ENCODE measurements around the gene TTLL11. TPM values are rescaled to one million over a fixed set of nuclear protein-coding genes. Genes with fewer than 3 reads are reported as not detected.

The TTLL11 gene
- total and polyA plus RNA-seq, 8 donors = 3.4 to 7.5 (median 5.5) TPM

DNA sequence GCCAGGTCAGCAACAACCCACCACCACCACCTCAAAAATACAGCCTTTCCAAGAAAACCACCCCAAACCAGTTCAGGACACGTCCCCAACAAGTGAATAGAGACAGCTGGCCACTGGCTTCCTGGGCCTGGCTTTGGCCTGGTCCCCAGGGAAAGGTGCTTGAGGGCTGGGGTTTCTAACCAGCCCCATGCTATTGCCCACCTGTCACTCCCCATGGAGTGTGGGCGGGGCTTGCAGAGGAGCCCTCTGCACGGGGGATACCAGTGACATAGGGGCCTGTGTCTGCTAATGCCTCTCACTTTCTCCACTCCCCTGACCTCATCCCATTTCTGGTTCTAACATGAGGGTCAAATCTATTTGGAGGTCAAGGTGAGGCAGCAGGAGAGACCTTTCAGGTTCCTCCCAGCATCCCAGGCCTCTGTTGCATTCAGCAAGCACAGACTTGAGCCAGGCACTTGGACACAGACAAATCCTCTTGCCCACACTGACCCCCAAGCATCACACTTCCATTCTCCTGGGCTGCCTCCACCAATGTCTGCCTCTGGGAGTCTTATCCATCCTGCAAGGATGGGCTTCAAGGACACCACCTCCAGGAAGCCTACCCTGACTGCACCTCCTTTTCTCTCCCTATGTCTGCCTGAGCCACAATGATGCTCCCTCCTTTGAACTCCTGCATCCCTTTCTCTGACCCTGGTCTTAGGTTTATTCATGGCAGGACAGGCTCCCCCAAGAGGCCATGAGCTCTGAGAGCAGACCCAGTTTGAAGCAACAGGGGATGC lies 16.1 kb upstream of the TTLL11 start:
- intact Hi-C loops (cut with DNase I) = no loop called here
- FAIRE-seq (no peak), DNase-seq (no peak), ATAC-seq (no peak)
- H3K4me1 ChIP-seq = no peaks in the 10 kb centered on the region
- H3K4me3 ChIP-seq = no peak overlapping the region
- no peak for TF ChIP-seq CTCF (IDR thresholded peaks at IDR 0.05)
- no peaks in the 10 kb centered on the region for H3K27me3 ChIP-seq
- H3K27ac ChIP-seq = no peak overlapping the region
- 83 to 88% methylated on average over 3 of the region's 3 CpGs for WGBS, 2 donors
- no peaks in the 10 kb centered on the region for H3K9me3 ChIP-seq
- H3K36me3 ChIP-seq = no peaks in the 10 kb centered on the region

- H3K4me3 ChIP-seq = no peak overlapping the region
- no peaks in the 10 kb centered on the region for H3K36me3 ChIP-seq
- intact Hi-C loops (cut with DNase I) = no loop called here
- no peaks in the 10 kb centered on the region for H3K27me3 ChIP-seq
- 68 to 78% methylated on average over 7 of the region's 7 CpGs for WGBS, 2 donors
- DNase-seq (no peak), ATAC-seq (no peak), FAIRE-seq (no peak)
- H3K27ac ChIP-seq = no peak overlapping the region
- no peak for TF ChIP-seq CTCF (IDR thresholded peaks at IDR 0.05)
- no peaks in the 10 kb centered on the region for H3K4me1 ChIP-seq
- no peaks in the 10 kb centered on the region for H3K9me3 ChIP-seq
These were observed 14.2 kb upstream of the TTLL11 start for GRCh38 chr9:122107291-122107805.

- WGBS, 2 donors = 61 to 74% methylated on average over 2 of the region's 2 CpGs
These were observed 13.5 kb upstream of the TTLL11 start for GRCh38 chr9:122106576-122106975.

DNA sequence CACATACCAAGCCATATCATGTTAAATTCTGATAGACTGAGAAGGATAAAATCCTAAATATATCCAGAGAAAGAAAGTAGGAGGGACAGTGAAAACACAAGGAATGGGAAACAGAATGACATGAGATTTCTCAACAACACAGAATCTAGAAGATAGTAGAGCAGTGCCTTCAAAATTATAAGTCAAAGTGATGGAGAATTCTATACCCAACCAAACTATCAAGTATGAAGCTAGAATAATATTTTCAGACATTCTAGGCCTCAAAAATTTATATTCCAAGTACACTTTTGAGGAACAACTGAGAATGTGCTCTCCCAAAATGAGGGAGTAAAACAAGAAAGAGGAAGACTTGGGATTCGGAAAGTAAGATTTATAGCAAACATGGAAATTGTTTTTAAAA lies 10.9 kb upstream of the TTLL11 start:
- no peak for DNase-seq
- WGBS, 2 donors = 92 to 100% methylated on average over 1 of the region's 1 CpG
- H3K4me1 ChIP-seq = no peaks in the 10 kb centered on the region
- no peak overlapping the region for H3K27ac ChIP-seq
- H3K36me3 ChIP-seq = no peaks in the 10 kb centered on the region
- FAIRE-seq = no peak
- TF ChIP-seq CTCF (IDR thresholded peaks at IDR 0.05) = no peak
- intact Hi-C loops (cut with DNase I) = no loop called here
- H3K9me3 ChIP-seq = no peaks in the 10 kb centered on the region
- no peak overlapping the region for H3K4me3 ChIP-seq
- no peak for ATAC-seq
- H3K27me3 ChIP-seq = no peaks in the 10 kb centered on the region

More at GRCh38 chr9:122106576-122106975, 13.5 kb upstream of the TTLL11 start:
- intact Hi-C loops (cut with DNase I) = no loop called here
- FAIRE-seq (no peak), ATAC-seq (no peak), DNase-seq (no peak)
- Histone ChIP-seq H3K4me1 (no peaks in the 10 kb centered on the region), H3K4me3 (no peak overlapping the region), H3K9me3 (no peaks in the 10 kb centered on the region), H3K27me3 (no peaks in the 10 kb centered on the region), H3K27ac (no peak overlapping the region), H3K36me3 (no peaks in the 10 kb centered on the region)
- TF ChIP-seq CTCF (IDR thresholded peaks at IDR 0.05) = no peak

- Histone ChIP-seq H3K4me1 (no peaks in the 10 kb centered on the region), H3K36me3 (no peaks in the 10 kb centered on the region), H3K27ac (no peak overlapping the region), H3K9me3 (no peaks in the 10 kb centered on the region), H3K4me3 (no peak overlapping the region), H3K27me3 (no peaks in the 10 kb centered on the region)
- intact Hi-C loops (cut with DNase I) = no loop called here
- no peak for ATAC-seq
- DNase-seq = no peak
- no peak for FAIRE-seq
- TF ChIP-seq CTCF (IDR thresholded peaks at IDR 0.05) = no peak
- 84 to 92% methylated on average over 2 of the region's 2 CpGs for WGBS, 2 donors
These were observed 9.0 kb upstream of the TTLL11 start for GRCh38 chr9:122102156-122102555.

Measured in pancreas (tissue), 10 donors.